ENCODE measurements around the gene MED27. TPM values are rescaled to one million over a fixed set of nuclear protein-coding genes. Genes with fewer than 3 reads are reported as not detected.

Gene MED27
- total and polyA plus RNA-seq, 2 of the 13 experiments (the other 11 are each of a cell fraction or from before 2014, with no cell fraction given), result 16.9 to 19.0 TPM

DNA sequence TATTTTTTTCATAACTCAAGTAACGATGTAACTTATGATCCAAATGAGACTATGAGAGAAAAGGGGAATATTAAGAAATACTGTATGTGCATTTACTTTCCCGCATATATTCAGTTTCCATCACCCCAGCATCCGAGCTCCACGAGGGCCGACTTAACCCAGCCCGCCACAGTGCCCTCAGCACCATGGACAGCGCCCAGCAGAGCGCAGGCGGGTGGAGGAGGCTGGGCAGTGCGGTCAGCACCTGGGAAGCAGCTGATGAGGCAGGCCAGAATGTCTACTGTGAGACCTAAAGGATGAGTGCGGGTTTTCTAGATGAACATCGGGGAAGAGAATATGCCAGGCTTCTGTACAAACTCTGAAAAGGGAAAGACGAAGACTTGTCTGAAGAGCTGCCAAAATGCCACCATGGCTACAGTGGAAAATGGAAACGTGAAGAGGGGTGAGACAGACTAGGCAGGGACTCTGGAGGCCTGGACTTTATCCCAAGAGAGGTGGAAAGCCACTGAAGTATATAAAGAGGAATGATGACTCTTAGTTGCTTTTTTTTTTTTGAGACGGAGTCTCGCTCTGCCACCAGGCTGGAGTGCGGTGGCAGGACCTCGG lies 34.5 kb upstream of the MED27 start (continued):
- TF ChIP-seq MAF1 (CRISPR knock-in tag; IDR thresholded peaks at IDR 0.05; ENCODE audit: borderline replicate concordance) (peak; percentile 89; the same call in 1 of the 2 replicates), RAD51 (IDR thresholded peaks at IDR 0.05; ENCODE audit: borderline replicate concordance) (no peak), ZNF430 (CRISPR knock-in tag; IDR thresholded peaks at IDR 0.05) (peak; percentile 99), TCF7L2 (IDR thresholded peaks at IDR 0.05; ENCODE audit: low read depth, low read length) (no peak), DNMT3B (CRISPR knock-in tag; conservative IDR thresholded peaks at IDR 0.05) (peak; percentile 99), ZNF777 (CRISPR knock-in tag; IDR thresholded peaks at IDR 0.05) (peak; percentile 81), SOX13 (IDR thresholded peaks at IDR 0.05) (no peak), SOX13 (CRISPR knock-in tag; conservative IDR thresholded peaks at IDR 0.05 in 1 of 2, IDR thresholded peaks at IDR 0.05 in 1 of 2) (peak in 1 of 2 experiments; percentile 79; a peak in 2 of 4 replicates), AHR (CRISPR knock-in tag; IDR thresholded peaks at IDR 0.05) (peak; percentile 99; the same call in 1 of the 2 replicates), NFYB (CRISPR knock-in tag; IDR thresholded peaks at IDR 0.05) (peak; percentile 35; the same call in 1 of the 2 replicates), NBN (conservative IDR thresholded peaks at IDR 0.05) (no peak), U2AF2 (IDR thresholded peaks at IDR 0.05; ENCODE audit: low read depth, low read length) (no peak), GABPA (IDR thresholded peaks at IDR 0.05; ENCODE audit: low read depth, low read length) (no peak), GABPA (CRISPR knock-in tag; IDR thresholded peaks at IDR 0.05; ENCODE audit: low read depth) (peak; percentile 17; the same call in 1 of the 2 replicates), ARID4A (CRISPR knock-in tag; IDR thresholded peaks at IDR 0.05; ENCODE audit: borderline replicate concordance) (peak; percentile 75; the same call in 1 of the 2 replicates), RFX3 (CRISPR knock-in tag; IDR thresholded peaks at IDR 0.05) (peak; percentile 56; the same call in 1 of the 2 replicates), PHF5A (CRISPR knock-in tag; IDR thresholded peaks at IDR 0.05; ENCODE audit: low read depth, unreplicated experiment) (no peak), ZNF136 (CRISPR knock-in tag; IDR thresholded peaks at IDR 0.05; ENCODE audit: low read depth) (0 out of 2 replicates have a peak, but pooled peaks have one; percentile 83), PLSCR1 (CRISPR knock-in tag; IDR thresholded peaks at IDR 0.05; ENCODE audit: borderline replicate concordance) (peak; percentile 94), DNMT1 (CRISPR knock-in tag; IDR thresholded peaks at IDR 0.05) (no peak), NAIF1 (CRISPR knock-in tag; IDR thresholded peaks at IDR 0.05; ENCODE audit: borderline replicate concordance) (peak; percentile 73; the same call in 1 of the 2 replicates), ZNF138 (CRISPR knock-in tag; IDR thresholded peaks at IDR 0.05; ENCODE audit: low read depth) (peak; percentile 98), PHF8 (CRISPR knock-in tag; IDR thresholded peaks at IDR 0.05) (peak; percentile 56), ZBTB38 (CRISPR knock-in tag; IDR thresholded peaks at IDR 0.05) (peak; percentile 72), CBFB (CRISPR knock-in tag; IDR thresholded peaks at IDR 0.05) (peak; percentile 85; the same call in 1 of the 2 replicates), SIN3B (IDR thresholded peaks at IDR 0.05; ENCODE audit: low read length) (no peak), SYNCRIP (IDR thresholded peaks at IDR 0.05; ENCODE audit: insufficient read depth, low read depth, low read length) (no peak)
- TF ChIP-seq, protein P1, sequence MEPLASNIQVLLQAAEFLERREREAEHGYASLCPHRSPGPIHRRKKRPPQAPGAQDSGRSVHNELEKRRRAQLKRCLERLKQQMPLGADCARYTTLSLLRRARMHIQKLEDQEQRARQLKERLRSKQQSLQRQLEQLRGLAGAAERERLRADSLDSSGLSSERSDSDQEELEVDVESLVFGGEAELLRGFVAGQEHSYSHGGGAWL (CRISPR knock-in tag; IDR thresholded peaks at IDR 0.05), result peak; percentile 99
